WTC11 (cell line): ENCODE data around the gene CRYBA2. TPM values are rescaled to one million over a fixed set of nuclear protein-coding genes. Genes with fewer than 3 reads are reported as not detected.
A peak's percentile ranks its signal among the peaks of the same experiment; 100 is the strongest.

Source experiments
- ATAC-seq: fragments of 200-7000 bp; cut with Tn5 transposase; 2 replicates; pipeline ENCODE4 v1.10.0; 2021; ENCODE audit warnings: mild to moderate bottlenecking, moderate library complexity
- CTCF ChIA-PET: fragments of 300-600 bp; sonication (Branson Sonifier 250); formaldehyde crosslinking; loops from one replicate; lab custom pipeline; 2021; ENCODE audit warnings: antibody characterized with exemption; lab: Charles Lee
- POLR2A ChIA-PET: fragments of 350-600 bp; sonication (Branson Sonifier 250); formaldehyde crosslinking; loops from one replicate; lab custom pipeline; 2021; ENCODE audit warnings: antibody characterized with exemption; lab: Charles Lee
- DNase-seq: peaks from one replicate; pipeline ENCODE4 v3.0.0; 2021; ENCODE audit warnings: low spot score
- H3K27ac Mint-ChIP-seq: 2 replicates; pipeline ENCODE4 v1.8.0; 2021; ENCODE audit warnings: mixed read lengths
- H3K27me3 Mint-ChIP-seq: 2 replicates; pipeline ENCODE4 v1.8.0; 2021; ENCODE audit warnings: low read depth, mild to moderate bottlenecking, moderate library complexity, mixed read lengths
- H3K36me3 Mint-ChIP-seq: 2 replicates; pipeline ENCODE4 v1.8.0; 2021; ENCODE audit warnings: mixed read lengths
- H3K4me1 Mint-ChIP-seq: 2 replicates; pipeline ENCODE4 v1.8.0; 2022; ENCODE audit warnings: mixed read lengths
- H3K4me3 Mint-ChIP-seq: 2 replicates; pipeline ENCODE4 v1.8.0; 2021; ENCODE audit warnings: mild to moderate bottlenecking, moderate library complexity, mixed read lengths
- H3K9me3 Mint-ChIP-seq: 2 replicates; pipeline ENCODE4 v1.8.0; 2021; ENCODE audit warnings: mixed read lengths
- ATF6 ChIP-seq: sonication (generic); formaldehyde crosslinking; IDR thresholded peaks from 2 replicates; pipeline ENCODE4 v1.8.1; 2023; ENCODE audit warnings: mild to moderate bottlenecking, missing genetic modification reagents
- CREM ChIP-seq: sonication (generic); formaldehyde crosslinking; IDR thresholded peaks from 2 replicates; pipeline ENCODE4 v1.8.1; 2022; ENCODE audit warnings: mild to moderate bottlenecking, missing genetic modification reagents, moderate library complexity
- CTCF ChIP-seq: fragments of 200-600 bp; IDR thresholded peaks from 2 replicates; pipeline ENCODE4 v1.8.0; 2022; ENCODE audit warnings: antibody characterized with exemption
- E2F1 ChIP-seq: sonication (generic); formaldehyde crosslinking; IDR thresholded peaks from 2 replicates; pipeline ENCODE4 v1.8.0; 2022; ENCODE audit warnings: mild to moderate bottlenecking, missing genetic modification reagents
- E2F4 ChIP-seq: sonication (generic); formaldehyde crosslinking; IDR thresholded peaks from 2 replicates; pipeline ENCODE4 v1.8.1; 2022; ENCODE audit warnings: low read depth, mild to moderate bottlenecking, moderate library complexity, missing genetic modification reagents, borderline replicate concordance
- ERG ChIP-seq: fragments of 250-450 bp; sonication (Bioruptor Pico); IDR thresholded peaks from 2 replicates; pipeline ENCODE4 v1.8.0; 2021; ENCODE audit warnings: mild to moderate bottlenecking
- HMGXB4 ChIP-seq: sonication (generic); formaldehyde crosslinking; IDR thresholded peaks from 2 replicates; pipeline ENCODE4 v1.8.1; 2023; ENCODE audit warnings: mild to moderate bottlenecking, moderate library complexity, missing genetic modification reagents
- MLX ChIP-seq: sonication (generic); formaldehyde crosslinking; IDR thresholded peaks from 2 replicates; pipeline ENCODE4 v1.8.1; 2023; ENCODE audit warnings: mild to moderate bottlenecking, missing genetic modification reagents, moderate library complexity
- OVOL2 ChIP-seq: fragments of 250-450 bp; sonication (Bioruptor Pico); IDR thresholded peaks from 2 replicates; pipeline ENCODE4 v1.9.0; 2021; ENCODE audit warnings: mild to moderate bottlenecking, borderline replicate concordance
- PREB ChIP-seq: sonication (generic); formaldehyde crosslinking; IDR thresholded peaks from 2 replicates; pipeline ENCODE4 v1.8.1; 2022; ENCODE audit warnings: mild to moderate bottlenecking, missing genetic modification reagents, moderate library complexity, borderline replicate concordance
- SMAD3 ChIP-seq: sonication (generic); formaldehyde crosslinking; IDR thresholded peaks from 2 replicates; pipeline ENCODE4 v1.8.0; 2022; ENCODE audit warnings: missing genetic modification reagents, mild to moderate bottlenecking, borderline replicate concordance
- SMAD4 ChIP-seq: sonication (generic); formaldehyde crosslinking; IDR thresholded peaks from 2 replicates; pipeline ENCODE4 v1.8.0; 2022; ENCODE audit warnings: mild to moderate bottlenecking, missing genetic modification reagents
- TCF7 ChIP-seq: sonication (generic); formaldehyde crosslinking; IDR thresholded peaks from 2 replicates; pipeline ENCODE4 v1.8.0; 2022; ENCODE audit warnings: mild to moderate bottlenecking, low read depth, missing genetic modification reagents, moderate library complexity
- TEAD1 ChIP-seq: sonication (generic); formaldehyde crosslinking; IDR thresholded peaks from 2 replicates; pipeline ENCODE4 v1.8.0; 2022; ENCODE audit warnings: mild to moderate bottlenecking, missing genetic modification reagents
- USF1 ChIP-seq: sonication (generic); formaldehyde crosslinking; IDR thresholded peaks from 2 replicates; pipeline ENCODE4 v1.8.0; 2022; ENCODE audit warnings: mild to moderate bottlenecking, missing genetic modification reagents
- ZNF317 ChIP-seq: sonication (generic); formaldehyde crosslinking; IDR thresholded peaks from 2 replicates; pipeline ENCODE4 v1.8.1; 2023; ENCODE audit warnings: low read depth, mild to moderate bottlenecking, moderate library complexity, missing genetic modification reagents, borderline replicate concordance
- ZNF416 ChIP-seq: fragments of 250-450 bp; sonication (Bioruptor Pico); IDR thresholded peaks from 2 replicates; pipeline ENCODE4 v1.9.0; 2021; ENCODE audit warnings: mild to moderate bottlenecking, inconsistent platforms
- ZSCAN18 ChIP-seq: fragments of 250-450 bp; sonication (Bioruptor Pico); IDR thresholded peaks from 2 replicates; pipeline ENCODE4 v2.1.2; 2022; ENCODE audit warnings: mild to moderate bottlenecking, moderate library complexity
- total RNA-seq: library from RNA; stranded (reverse); gene quantifications from 3 replicates; pipeline ENCODE4 v1.2.3, GENCODE V29; 2021

Gene CRYBA2
- total RNA-seq, 1 experiment from 2014 or later, result not detected

GRCh38 chr2:218999021-218999880, 6.0 kb upstream of the CRYBA2 start:
- peak overlapping the region; percentile 43 for H3K4me3 Mint-ChIP-seq
- no peak overlapping the region for H3K27ac Mint-ChIP-seq
- peaks cover 25% of the 10 kb centered on the region for H3K4me1 Mint-ChIP-seq
- H3K9me3 Mint-ChIP-seq, result no peaks in the 10 kb centered on the region
- H3K36me3 Mint-ChIP-seq, result no peaks in the 10 kb centered on the region
- H3K27me3 Mint-ChIP-seq, result peaks cover 100% of the 10 kb centered on the region
- ATAC-seq (no peak), DNase-seq (no peak)
- TF ChIP-seq SMAD4 (CRISPR knock-in tag), result no peak
- no peak for TF ChIP-seq USF1
- TF ChIP-seq HMGXB4 (CRISPR knock-in tag), result no peak
- TF ChIP-seq TCF7, result no peak
- no peak for TF ChIP-seq E2F4 (CRISPR knock-in tag)
- TF ChIP-seq ATF6 (CRISPR knock-in tag), result no peak
- no peak for TF ChIP-seq CTCF
- TF ChIP-seq ZNF416 (CRISPR knock-in tag), result no peak
- no peak for TF ChIP-seq ERG (CRISPR knock-in tag)
- TF ChIP-seq SMAD3 (CRISPR knock-in tag), result no peak
- CTCF ChIA-PET, result interaction anchor here (0.6 to 10.6 kb wide), 6 partner anchors 7 to 138 kb away, joined by 3 to 158 read pairs (median 5); partner anchors contain the start of genes CRYBA2 and FEV
- POLR2A ChIA-PET, result no interaction called here

GRCh38 chr2:218998414-218999002, 5.3 kb upstream of the CRYBA2 start:
- H3K4me3 Mint-ChIP-seq, result no peak overlapping the region
- H3K27ac Mint-ChIP-seq, result no peak overlapping the region
- POLR2A ChIA-PET, result no interaction called here
- no peaks in the 10 kb centered on the region for H3K9me3 Mint-ChIP-seq
- TF ChIP-seq MLX (CRISPR knock-in tag), result no peak
- TF ChIP-seq OVOL2, result no peak
- TF ChIP-seq CREM (CRISPR knock-in tag), result no peak
- TF ChIP-seq ZSCAN18, result no peak
- TF ChIP-seq E2F1 (CRISPR knock-in tag), result no peak
- TF ChIP-seq PREB (CRISPR knock-in tag), result no peak
- TF ChIP-seq TEAD1 (CRISPR knock-in tag), result no peak
- no peak for TF ChIP-seq ZNF317
- TF ChIP-seq, all 79 proteins: peak for 0
- H3K27me3 Mint-ChIP-seq, result peaks cover 100% of the 10 kb centered on the region
- peaks cover 28% of the 10 kb centered on the region for H3K4me1 Mint-ChIP-seq
- CTCF ChIA-PET, result interaction anchor here (0.6 to 10.6 kb wide), 4 partner anchors 12 to 43 kb away, joined by 3 to 158 read pairs (median 5); partner anchors contain the start of genes CFAP65 and FEV
- DNase-seq, result no peak
- H3K36me3 Mint-ChIP-seq, result no peaks in the 10 kb centered on the region
- ATAC-seq, result no peak
